ENCODE results near the gene DCAF5. TPM values are rescaled to one million over a fixed set of nuclear protein-coding genes. Genes with fewer than 3 reads are reported as not detected.
A peak's percentile ranks its signal among the peaks of the same experiment; 100 is the strongest.

The DCAF5 gene
- total and polyA plus RNA-seq, 8 donors = 15.9 to 30.4 (median 20.2) TPM

DNA sequence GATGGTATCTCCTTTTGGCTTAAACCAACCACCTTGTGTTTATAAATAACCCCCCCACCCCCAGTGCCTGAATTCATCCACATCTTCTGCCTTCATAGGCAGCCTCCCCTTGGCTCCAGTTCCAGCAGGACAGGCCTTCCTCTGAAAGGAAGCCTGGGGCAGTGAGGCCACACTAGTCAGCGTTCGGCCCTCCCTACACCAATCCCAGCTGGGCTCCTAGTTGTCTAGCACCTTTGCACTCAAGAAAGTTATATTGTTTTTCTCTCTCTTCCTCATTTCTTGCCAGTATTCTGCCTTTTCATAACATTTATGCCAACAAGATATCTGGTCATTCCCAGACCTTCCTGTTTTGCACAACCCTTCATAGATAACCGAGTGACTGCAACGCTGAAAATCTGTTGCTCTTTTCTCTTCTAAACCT, 100.7 kb downstream of the DCAF5 start:
- 80 to 90% methylated on average over 4 of the region's 4 CpGs for WGBS, 2 donors
- ATAC-seq (no peak), FAIRE-seq (no peak), DNase-seq (no peak)
- Histone ChIP-seq H3K9me3 (no peaks in the 10 kb centered on the region), H3K27me3 (no peaks in the 10 kb centered on the region), H3K36me3 (peaks cover 4 to 24% (median 19%) of the 10 kb centered on the region in 3 donors), H3K4me3 (no peak overlapping the region), H3K27ac (no peak overlapping the region), H3K4me1 (peaks cover 0 to 22% (median 5%) of the 10 kb centered on the region in 3 donors)
- intact Hi-C loops (cut with DNase I) = no loop called here
- TF ChIP-seq CTCF (IDR thresholded peaks at IDR 0.05) = no peak

DNA sequence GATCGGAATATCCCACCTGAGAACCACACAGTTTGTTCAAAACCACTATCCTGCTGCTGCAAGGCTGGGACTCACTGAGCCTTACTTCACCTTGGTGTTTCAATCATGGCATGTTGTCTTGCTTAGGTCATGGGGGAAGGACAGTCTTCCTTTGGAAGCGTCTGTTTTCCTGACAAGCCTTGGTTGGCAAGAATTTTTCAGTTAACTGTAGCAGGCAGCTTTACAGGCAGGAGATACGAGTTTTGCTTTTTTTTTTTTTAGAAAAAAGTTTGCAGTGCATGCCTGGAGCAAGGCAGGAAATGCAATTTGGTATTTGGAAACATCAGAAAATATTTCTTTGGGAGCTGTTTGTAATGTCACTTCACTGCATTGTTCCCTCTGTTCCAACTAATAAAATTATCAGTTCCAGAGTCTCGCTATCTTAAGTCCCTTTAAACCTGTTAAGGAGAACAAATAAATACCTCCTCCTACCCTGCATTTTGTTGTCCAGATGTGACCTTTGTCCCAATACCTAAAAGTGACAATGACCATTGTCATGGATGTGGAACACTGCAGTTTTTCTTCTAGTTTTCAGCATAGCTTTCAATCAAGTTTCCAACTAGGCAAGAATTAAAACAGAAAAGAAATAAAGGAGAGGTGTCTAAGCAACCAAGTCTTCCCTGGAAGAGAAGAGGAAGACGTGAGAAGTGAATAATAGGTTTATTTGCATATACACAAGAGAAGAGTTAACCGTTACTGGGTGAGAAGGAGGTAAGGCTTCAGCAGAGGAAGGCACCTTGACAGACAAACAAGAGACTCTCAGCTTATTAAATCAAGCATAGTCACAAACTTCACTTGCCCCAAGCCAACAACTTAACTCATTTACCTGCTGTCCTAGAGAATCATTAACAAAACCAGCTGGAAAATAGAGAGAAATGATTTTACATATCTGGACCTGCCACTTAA, 102.4 kb downstream of the DCAF5 start:
- Histone ChIP-seq H3K9me3 (no peaks in the 10 kb centered on the region), H3K27me3 (no peaks in the 10 kb centered on the region), H3K36me3 (peaks cover 4 to 24% (median 18%) of the 10 kb centered on the region in 3 donors), H3K4me3 (no peak overlapping the region), H3K27ac (peak overlapping the region in 2 of 4 donors; percentile 37 to 42), H3K4me1 (peaks cover 0 to 22% (median 5%) of the 10 kb centered on the region in 3 donors)
- no peak for DNase-seq
- WGBS, 2 donors = 40 to 42% methylated on average over 6 of the region's 6 CpGs
- intact Hi-C loops (cut with DNase I) = no loop called here
- peak in 2 of 4 donors; percentile 25 to 28 for ATAC-seq
- no peak for FAIRE-seq
- TF ChIP-seq CTCF (IDR thresholded peaks at IDR 0.05) = no peak

GRCh38 chr14:69049675-69050074, 103.2 kb downstream of the DCAF5 start:
- 37 to 38% methylated on average over 2 of the region's 2 CpGs for WGBS, 2 donors
- no peaks in the 10 kb centered on the region for H3K27me3 ChIP-seq
- H3K4me1 ChIP-seq = peaks cover 0 to 30% (median 5%) of the 10 kb centered on the region in 3 donors
- H3K9me3 ChIP-seq = no peaks in the 10 kb centered on the region
- DNase-seq (no peak), ATAC-seq (peak in 3 of 4 donors; percentile 8 to 32 (median 15)), FAIRE-seq (no peak)
- intact Hi-C loops (cut with DNase I) = no loop called here
- TF ChIP-seq CTCF (IDR thresholded peaks at IDR 0.05) = no peak
- no peak overlapping the region for H3K4me3 ChIP-seq
- H3K27ac ChIP-seq = peak overlapping the region in 1 of 4 donors; percentile 42
- peaks cover 4 to 18% (median 10%) of the 10 kb centered on the region in 3 donors for H3K36me3 ChIP-seq

GRCh38 chr14:69048456-69048855, 104.5 kb downstream of the DCAF5 start:
- TF ChIP-seq CTCF (IDR thresholded peaks at IDR 0.05) = no peak
- H3K4me1 ChIP-seq = peaks cover 1 to 42% (median 17%) of the 10 kb centered on the region in 3 donors
- intact Hi-C loops (cut with DNase I) = no loop called here
- no peaks in the 10 kb centered on the region for H3K9me3 ChIP-seq
- H3K36me3 ChIP-seq = peaks cover 0 to 6% (median 4%) of the 10 kb centered on the region in 3 donors
- ATAC-seq (peak; percentile 22 to 59 (median 36)), DNase-seq (peak in 3 of 6 donors; percentile 26 to 45 (median 35)), FAIRE-seq (no peak)
- no peak overlapping the region for H3K27ac ChIP-seq
- H3K27me3 ChIP-seq = no peaks in the 10 kb centered on the region
- no peak overlapping the region for H3K4me3 ChIP-seq
- 61 to 68% methylated on average over 3 of the region's 3 CpGs for WGBS, 2 donors

Measured in pancreas (tissue), 10 donors.